NCI-H446 treated with DMSO at 0.1 percent for 48 hours (cell line): ENCODE results near the gene TRIM13.
"Not testable (repeated sequence)": the region's sequence is repeated elsewhere in the genome, so short reads cannot be mapped to it uniquely, and the experiment has no call there.

ENCODE experiments used
- DNase-seq: peaks from one replicate; lab custom pipeline; 2025; lab: John Stamatoyannopoulos, UW

TRIM13 gene, protein sequence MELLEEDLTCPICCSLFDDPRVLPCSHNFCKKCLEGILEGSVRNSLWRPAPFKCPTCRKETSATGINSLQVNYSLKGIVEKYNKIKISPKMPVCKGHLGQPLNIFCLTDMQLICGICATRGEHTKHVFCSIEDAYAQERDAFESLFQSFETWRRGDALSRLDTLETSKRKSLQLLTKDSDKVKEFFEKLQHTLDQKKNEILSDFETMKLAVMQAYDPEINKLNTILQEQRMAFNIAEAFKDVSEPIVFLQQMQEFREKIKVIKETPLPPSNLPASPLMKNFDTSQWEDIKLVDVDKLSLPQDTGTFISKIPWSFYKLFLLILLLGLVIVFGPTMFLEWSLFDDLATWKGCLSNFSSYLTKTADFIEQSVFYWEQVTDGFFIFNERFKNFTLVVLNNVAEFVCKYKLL

DNA sequence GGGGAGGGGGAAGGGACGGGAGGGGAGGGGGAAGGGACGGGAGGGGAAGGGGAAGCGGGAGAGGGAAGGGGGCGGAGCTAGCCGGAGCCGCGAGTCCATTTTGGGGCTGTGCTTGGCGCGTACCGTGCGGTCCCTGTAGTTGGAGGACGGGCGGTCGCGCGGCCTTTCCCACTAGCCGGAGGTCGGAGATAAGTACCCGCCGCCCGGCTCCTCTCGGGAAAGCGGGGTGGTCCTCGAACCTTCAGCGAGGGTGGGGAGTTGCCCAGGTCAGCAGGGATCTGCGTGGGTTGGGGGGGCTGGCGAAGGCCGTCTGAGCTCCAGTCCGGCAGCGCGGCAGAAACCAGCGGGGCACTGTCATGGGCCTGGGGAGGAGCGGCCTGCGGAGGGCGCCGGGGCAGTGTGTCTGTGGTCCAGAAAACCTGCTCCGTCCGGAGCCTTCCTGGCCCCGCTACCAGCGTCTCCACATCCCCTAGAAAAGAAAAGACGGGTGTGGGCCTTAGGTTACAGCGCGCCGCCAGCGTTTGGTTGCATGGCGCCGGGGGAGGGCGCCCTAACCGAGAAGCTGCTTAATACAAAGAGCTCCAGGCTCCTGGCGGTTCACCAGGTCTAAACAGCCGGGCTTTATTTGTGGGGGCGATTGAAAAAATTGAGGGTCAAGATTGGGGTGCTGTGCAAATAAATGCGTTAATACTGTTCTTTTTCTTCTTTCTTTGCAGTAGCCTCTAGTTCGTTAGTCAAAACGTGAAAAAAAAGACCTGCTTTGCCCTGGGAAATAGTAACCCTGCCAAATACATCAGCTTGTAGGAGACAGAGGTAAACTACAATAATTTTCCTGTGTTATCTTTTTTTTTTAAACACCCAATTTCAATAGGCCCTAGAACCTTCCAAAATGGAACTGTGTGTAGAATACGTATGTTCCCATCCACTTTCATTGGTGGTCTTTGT, at the start of gene TRIM13:
TRIM13 (plus strand) TSS at position 92 of the 945 bp plus-strand sequence. CDS start 14,899 bp downstream, outside the sequence.
- no peak for DNase-seq

DNA sequence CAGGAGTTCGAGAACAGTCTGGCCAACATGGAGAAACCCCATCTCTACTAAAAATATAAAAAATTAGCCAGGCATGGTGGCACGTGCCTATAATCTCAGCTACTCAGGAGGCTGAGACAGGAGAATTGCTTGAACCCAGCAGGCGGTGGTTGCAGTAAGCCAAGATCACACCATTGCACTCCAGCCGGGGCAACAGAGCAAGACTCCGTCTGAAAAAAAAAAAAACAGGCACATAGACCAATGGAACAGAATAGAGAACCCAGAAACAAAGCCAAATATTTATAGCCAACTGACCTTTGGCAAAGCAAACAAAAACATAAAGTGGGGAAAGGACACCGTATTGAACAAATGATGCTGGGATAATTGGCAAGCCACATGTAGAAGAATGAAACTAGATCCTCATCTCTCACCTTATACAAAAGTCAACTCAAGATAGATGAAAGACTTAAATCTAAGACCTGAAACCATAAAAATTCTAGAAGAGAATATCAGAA, 48.0 kb upstream of the TRIM13 start:
- DNase-seq = not testable (repeated sequence)

DNA sequence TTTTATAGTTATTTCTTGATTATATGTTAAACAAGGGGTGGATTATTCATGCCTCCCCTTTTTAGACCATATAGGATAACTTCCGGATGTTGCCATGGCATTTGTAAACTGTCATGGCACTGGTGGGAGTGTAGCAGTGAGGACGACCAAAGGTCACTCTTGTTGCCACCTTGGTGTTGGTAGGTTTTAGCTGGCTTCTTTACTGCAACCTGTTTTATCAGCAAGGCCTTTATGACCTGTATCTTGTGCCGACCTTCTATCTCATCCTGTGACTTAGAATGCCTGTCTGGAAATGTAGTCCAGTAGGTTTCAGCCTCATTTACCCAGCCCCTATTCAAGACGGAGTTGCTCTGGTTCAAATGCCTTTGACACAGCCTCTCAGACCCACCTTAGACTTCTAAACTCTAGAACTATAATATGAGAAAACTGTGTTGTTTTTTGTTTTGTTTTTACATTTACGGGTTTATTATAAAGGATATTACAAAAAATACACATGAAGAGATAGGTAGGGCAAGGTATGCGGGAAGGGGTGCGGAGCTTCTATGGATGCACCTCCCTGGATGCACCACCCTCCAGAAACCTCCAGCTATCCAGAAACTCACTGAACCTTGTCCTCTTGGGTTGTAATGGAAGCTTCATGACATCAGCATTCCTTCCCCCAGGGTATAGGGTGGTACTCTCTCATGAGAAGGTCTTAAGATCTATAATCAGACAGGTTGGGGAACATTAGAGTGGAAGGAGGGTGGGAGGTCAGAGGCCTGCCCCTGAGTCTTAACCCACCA, 44.9 kb upstream of the TRIM13 start:
- DNase-seq = no peak

DNA sequence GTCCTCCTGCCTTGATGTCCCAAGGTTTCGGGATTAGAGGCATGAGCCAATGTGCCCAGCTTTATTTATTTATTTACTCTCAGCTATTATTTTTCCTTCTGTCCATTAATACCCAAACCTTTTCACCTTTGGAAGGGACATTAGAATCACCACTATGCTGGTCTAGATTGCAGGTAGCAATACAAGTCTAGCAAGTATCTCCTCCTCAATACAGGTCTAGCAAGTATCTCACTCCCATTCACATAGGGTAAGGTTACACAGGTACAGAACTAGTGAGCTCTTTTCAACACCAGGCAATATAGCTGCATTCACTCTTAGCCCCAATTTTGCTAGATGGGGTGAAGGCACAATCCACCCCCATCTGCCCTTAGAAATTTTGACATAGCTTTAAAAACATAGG, 43.3 kb upstream of the TRIM13 start:
- DNase-seq = no peak

DNA sequence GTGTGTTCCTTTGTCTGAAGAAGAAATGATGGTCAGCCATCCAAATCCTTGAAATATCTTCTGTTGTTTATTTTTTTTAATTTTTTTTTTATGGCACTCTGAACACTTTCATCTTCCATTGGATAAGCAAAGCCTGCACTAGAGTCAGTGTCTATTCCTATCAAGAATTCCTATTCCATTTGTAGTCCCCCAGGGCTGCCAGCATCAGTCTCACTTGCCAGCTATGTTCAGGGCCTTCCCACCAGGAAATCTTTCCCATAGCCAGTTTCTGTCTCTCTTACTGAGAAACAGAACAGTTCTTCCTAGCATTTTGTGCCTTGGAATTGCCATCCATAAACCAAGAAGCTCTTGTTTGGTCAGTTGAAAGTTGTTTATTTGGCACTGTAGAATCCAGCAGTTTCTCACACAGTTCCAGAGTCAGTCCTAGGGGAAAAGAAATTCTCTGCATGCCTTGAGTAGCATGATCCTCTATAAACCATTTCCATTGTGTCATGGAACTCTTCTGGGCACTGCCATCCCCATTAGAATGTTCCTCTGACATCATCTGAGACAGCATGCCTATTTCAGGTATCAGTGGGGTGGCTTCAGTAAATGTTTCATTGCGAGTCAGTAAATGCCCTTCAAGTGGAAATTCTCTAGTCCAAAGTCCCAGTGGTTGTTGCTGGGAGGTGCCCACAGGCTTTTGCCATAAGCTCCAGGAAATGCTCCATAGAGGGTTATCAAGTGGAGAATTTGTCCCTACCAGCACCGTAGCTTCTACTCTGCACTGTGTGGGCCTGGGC, 42.0 kb upstream of the TRIM13 start:
- DNase-seq = no peak

DNA sequence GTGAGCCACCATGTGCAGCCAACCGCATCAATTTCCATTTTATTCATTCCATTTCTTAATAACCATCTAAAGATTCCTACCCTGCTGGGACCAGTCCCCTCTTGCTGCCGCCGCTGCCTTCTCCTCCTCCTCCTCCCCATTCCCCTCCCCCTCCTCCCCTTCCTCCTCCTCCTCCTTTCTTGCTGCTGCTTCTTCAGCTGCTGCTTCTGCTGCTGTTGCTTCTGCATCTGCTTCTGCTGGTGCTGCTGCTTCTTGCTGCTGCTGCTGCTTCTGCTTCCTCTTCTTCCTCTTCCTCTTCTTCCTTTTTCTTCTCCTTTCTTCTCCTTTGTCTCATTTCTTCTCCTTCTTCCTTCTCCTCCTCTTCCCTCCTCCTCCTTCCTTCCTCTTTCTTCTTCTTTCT, 40.7 kb upstream of the TRIM13 start:
- DNase-seq = no peak

DNA sequence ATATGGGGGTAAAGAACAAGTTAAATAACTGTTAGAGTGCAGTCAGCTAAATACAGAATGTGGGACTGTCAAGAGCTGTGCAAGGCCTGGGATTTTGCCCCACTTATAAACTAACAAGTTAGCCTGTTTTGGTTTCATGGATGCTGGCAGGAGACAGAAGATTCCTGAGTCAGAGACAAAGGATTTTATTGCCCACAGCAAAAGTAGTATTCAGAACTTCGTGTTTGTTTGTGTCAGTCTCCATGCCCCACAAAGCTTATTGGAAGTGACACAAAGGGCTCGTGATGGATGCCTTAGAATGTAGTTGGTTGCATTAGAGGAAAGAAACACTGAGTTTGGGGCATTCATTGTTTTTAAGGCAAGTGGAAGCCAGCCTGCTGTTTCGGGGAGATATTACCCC, 38.5 kb upstream of the TRIM13 start:
- DNase-seq = no peak

DNA sequence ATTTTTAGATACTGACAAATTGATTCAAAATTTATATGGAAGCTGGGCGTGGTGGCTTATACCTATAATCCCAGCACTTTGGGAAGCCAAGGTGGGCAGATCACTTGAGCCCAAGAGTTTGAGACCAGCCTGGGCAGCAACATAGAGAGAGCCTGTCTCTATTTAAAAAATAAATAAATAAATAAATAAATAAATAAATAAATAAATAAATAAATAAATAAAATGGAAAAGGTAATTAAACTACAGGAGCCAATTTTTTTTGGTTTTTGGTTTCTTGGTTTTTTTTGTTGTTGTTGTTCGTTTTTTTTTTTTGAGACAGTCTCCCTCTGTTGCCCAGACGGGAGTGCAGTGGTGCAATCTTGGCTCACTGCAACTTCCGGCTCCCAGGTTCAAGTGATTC, 29.4 kb upstream of the TRIM13 start:
- no peak for DNase-seq

DNA sequence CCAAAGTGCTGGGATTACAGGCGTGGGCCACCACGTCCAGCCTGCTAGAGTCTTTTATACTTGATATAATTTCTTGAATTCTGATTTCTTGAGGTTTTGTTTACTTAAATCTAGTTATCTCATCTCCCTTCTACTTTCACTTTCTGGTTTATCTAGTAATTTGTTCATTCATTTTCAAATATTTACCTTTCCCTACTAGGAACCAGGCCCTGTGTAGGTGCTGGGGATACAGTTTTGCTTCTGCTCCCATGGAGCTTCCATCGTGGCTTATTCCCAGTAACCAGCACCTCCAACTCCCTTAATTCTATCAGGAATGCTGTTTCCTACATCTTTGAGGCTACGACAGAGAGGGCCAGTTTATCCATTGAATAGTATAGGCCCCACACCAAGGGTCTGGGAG, 24.1 kb upstream of the TRIM13 start:
- DNase-seq = no peak

DNA sequence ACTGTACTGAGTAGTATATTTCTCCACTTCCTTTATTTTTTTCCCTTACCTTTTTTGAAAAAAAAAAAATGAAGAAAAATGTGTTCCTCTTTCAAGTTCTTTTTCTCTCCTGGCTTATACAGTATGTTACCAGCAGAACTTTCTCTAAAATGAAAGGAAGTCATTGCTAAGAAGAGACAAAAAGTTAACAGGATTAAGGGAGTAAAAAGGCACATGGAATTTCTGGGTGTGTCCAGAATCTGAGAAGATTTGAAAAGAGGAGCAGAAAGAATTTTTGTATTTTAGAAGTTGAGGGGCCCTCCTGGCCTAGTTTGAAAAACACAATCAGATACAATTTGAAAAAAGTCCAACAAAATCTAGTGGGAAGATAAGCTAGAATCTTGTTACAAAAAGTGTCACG, 21.0 kb upstream of the TRIM13 start:
- no peak for DNase-seq

DNA sequence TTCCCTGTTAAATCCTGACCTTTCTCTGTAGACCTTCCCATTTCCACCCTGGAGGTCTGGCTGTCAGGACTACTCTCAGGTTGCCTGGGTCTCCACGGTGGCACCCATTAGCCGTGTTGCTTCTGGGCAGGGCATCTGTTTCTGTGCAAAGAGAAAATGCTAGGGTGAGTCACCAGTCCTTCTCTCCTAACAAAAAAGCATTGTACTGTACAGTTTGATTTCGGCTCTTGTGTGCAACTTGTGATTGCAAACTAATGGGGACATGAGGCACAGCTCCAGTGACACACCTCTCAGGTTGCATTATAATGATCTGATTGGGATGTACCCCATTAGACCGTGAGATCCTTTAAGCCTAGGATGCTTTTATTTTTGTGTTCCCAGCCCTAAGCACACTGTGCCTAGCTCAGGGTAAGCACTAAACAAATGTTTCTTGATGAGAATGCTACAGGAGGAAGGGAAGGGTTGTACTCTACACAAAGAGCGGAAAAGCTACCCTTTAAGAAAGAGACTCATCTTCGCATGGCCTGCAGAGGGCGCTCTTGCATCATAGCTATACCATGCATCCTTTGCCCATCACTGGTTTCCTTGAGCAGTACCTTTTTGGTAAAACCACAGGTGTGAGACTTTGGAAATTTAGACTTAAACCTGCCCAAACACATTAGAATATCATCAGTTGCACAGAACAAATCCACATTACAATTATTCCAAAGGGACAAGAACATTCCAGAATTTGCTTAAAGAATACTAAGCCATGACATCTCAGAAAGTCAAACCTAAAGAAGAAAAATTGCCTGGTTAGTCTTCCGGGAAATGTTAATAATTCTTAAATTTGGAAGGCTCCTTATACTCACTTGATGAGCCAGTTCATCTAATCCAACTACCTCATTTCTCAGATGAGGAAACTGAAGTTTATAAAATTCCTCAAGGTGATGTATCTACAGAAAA, 20.3 kb upstream of the TRIM13 start:
- DNase-seq = peak; percentile 4

DNA sequence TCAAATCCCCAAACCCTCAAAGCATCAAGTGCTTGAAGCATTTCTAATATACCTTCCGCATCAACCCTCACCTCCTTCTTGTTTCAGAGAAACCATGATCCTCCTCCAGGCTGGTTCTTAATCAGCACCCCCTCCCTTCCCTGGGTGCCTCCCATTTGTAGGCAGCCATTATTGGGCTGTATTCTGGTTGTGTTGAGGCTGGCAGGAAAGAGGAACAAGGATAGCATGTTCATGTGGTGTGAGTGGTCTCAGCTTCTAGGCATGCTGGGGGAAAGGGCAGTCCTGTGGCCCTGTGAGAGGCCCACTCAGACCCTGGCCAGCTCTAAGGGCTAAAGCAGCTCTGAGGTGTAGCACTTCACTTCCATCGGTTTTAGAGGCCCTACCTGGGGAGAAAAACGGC, 18.9 kb upstream of the TRIM13 start:
- DNase-seq = no peak

DNA sequence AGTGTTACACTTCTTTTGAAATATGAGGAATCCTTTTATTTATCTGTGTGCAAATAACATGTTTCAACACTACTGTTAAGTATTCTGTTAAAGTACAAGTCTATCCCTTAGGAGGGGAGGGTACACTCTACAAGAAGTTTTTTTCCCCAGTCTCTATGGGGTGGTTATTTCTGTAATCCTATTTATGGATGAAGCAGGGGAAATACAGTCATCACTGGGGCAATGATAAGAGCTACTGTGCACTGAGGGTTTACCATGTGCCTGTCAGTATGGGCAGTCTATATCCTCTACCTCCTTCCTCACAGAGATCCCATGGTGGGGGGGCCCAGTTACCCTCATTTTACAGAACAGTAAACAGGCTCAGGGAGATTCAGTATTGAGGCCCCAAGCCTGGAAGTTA, 16.6 kb upstream of the TRIM13 start:
- no peak for DNase-seq

DNA sequence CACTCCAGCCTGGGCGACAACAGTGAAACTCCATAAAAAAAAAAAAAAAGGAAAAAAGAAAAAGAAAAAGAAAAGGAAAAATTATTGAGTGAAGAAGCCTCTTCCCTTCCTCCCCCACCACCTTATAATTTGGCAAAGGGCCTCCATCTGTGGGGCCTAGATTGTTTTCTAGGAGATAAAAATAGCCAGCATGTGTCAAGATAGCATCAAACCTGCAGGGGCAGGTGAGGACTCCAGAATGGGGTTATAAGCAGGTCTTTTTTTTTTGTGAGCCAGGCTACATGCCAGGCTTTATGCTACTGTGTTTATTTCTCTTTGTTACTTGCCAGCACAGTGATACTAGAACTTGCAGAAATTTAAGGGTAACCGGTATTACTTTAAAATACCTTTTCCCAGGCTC, 11.7 kb upstream of the TRIM13 start:
- DNase-seq = no peak

DNA sequence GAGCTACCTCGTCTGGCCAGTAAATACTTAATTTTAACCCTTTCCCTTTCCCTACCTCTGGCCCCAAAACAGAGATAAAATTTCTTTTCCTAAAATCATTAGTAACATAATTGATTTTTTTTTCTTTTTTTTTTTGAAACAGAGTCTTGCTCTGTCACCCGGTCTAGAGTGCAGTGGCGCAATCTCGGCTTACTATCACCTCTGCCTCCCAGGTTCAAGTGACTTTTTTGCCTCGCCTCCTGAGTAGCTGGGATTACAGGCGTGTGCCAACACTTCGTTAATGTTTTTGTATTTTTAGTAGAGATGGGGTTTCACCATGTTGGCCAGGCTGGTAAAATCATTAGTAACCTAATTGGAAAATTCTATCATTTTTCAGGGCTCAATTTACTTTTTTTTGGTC, 10.4 kb upstream of the TRIM13 start:
- no peak for DNase-seq

DNA sequence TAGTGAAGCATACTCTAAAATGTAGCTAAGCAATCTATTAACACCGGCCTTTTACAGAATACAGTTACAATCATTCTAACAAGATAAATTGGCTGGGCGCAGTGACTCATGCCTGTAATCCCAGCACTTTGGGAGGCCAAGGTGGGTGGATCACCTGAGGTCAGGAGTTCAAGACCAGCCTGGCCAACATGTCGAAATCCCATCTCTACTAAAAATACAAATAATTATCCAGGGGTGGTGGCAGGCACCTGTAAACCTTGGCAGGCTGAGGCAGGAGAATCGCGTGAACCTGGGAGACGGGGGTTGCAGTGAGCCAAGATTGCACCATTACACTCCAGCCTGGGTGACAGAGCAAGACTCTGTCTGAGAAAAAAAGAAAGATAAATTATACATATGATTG, 6.2 kb upstream of the TRIM13 start:
- DNase-seq = not testable (repeated sequence)

DNA sequence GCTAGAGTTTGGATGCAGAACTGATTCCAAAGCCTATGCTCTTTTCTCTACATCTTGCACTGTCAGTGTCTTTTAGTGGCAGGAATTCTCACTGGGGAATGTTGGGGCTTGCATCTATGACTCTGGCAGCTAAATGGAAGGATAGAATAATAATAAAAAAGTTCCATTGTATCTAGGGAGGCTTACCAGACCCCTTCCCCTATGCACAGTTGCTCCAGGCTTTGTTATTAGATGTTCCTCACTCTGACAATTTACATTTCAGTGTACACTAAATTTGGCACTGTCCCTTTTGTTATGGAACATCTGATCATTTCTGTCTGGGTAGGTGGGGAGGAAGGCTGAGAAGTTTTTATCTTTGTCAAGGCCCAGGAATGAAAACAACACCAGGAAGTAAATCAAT, 3.7 kb upstream of the TRIM13 start:
- DNase-seq = no peak

DNA sequence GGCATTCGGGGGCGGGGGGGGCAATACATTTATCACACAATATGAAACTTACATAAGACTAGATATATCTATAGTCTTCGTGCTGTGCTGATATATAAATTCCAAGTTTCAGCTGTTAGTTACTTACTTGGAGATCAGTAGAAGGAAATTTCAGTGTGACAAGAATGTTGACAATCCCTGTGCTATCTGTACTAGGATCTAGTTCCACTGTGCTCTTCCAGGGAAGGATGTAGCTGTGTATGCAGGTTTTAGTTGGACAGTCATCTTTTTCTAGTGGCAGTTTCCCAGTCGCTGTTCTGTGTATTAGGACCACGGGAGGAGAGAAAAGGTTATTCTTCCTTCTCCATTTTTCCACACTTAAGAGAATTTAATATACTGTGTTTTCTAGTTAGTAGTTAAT, 3.2 kb upstream of the TRIM13 start:
- DNase-seq = no peak

DNA sequence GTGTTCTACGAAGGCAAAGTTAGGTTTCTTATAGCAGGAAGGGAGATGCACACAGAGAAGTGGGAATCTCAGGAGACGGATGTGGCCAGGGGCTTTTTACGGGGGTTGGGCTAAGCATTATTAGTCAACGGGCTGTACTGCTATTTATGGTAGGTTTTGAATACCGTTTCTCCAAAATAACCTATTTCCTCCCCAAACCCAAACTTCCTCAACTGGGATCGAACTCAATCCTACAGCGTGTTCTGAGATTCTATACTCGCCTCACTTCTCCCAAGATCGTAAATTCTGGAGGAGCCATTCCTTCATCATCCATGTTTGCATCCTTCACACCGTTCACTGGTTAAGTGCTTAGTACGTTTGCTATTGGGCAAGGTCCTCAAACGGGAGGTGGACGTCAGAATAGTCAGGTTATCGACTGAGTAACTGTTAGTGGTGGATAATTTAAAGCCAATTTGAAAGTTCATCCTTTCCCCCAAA, 1.2 kb upstream of the TRIM13 start:
- no peak for DNase-seq
